IMR-90 (cell line): ENCODE results near the gene LRRC73. TPM values are rescaled to one million over a fixed set of nuclear protein-coding genes. Genes with fewer than 3 reads are reported as not detected.

ENCODE experiments used
- ATAC-seq: fragments of 200-7000 bp; cut with Tn5 transposase; 2 replicates; pipeline ENCODE4 v1.9.1; 2020; ENCODE audit warnings: low read depth, mild to moderate bottlenecking, moderate library complexity
- BruUV-seq: library from RNA; stranded (reverse); fragments of 400-500 nt; replicated peaks from 2 replicates; lab custom pipeline; 2021; lab: Mats Ljungman, UMichigan
- CTCF ChIA-PET: fragments of 300-600 bp; formaldehyde crosslinking; extraction: SDS; loops from one replicate; lab custom pipeline; 2021; ENCODE audit warnings: antibody characterized with exemption; lab: Yijun Ruan, JAX
- POLR2A ChIA-PET: fragments of 300-600 bp; sonication (Branson Sonifier 250); formaldehyde crosslinking; loops from one replicate; lab custom pipeline; 2022; ENCODE audit warnings: antibody characterized with exemption; ENCODE audit not compliant: unreplicated experiment; lab: Charles Lee
- DNase-seq: peaks from one replicate; pipeline ENCODE4 v3.0.0; 2013
- H2AFZ ChIP-seq: replicated peaks from 2 replicates; pipeline ENCODE3; 2013; ENCODE audit warnings: low read length, mild to moderate bottlenecking; ENCODE audit not compliant: poor library complexity
- H2AK5ac ChIP-seq: 2 replicates; pipeline ENCODE4 v1.6.1; 2013; ENCODE audit warnings: low read depth, low read length, inconsistent platforms
- H2AK9ac ChIP-seq: replicated peaks from 2 replicates; pipeline ENCODE3; 2013; ENCODE audit warnings: mild to moderate bottlenecking, low read depth, low read length, moderate library complexity; ENCODE audit not compliant: poor library complexity
- H2BK120ac ChIP-seq: 2 replicates; pipeline ENCODE4 v1.6.1; 2013; ENCODE audit warnings: low read depth, low read length, inconsistent platforms
- H2BK15ac ChIP-seq: 3 replicates; pipeline ENCODE4 v1.6.1; 2013; ENCODE audit warnings: low read depth, low read length, inconsistent platforms
- H2BK20ac ChIP-seq: 2 replicates; pipeline ENCODE4 v1.6.1; 2013; ENCODE audit warnings: low read depth, mild to moderate bottlenecking, inconsistent platforms, low read length, moderate library complexity
- H2BK5ac ChIP-seq: 2 replicates; pipeline ENCODE4 v1.6.1; 2013; ENCODE audit warnings: mild to moderate bottlenecking, low read depth, low read length, inconsistent platforms; ENCODE audit not compliant: poor library complexity, severe bottlenecking
- H3K14ac ChIP-seq: replicated peaks from 2 replicates; pipeline ENCODE4 v1.6.1; 2013; ENCODE audit warnings: low read depth, low read length, inconsistent platforms
- H3K18ac ChIP-seq: 2 replicates; pipeline ENCODE4 v1.6.1; 2013; ENCODE audit warnings: low read depth, low read length, control low read depth
- H3K23ac ChIP-seq: 2 replicates; pipeline ENCODE4 v1.6.1; 2013; ENCODE audit warnings: low read depth, low read length, inconsistent platforms
- H3K27ac ChIP-seq: 2 replicates; pipeline ENCODE4 v1.5.1; 2013; ENCODE audit warnings: mild to moderate bottlenecking, control low read depth, low read length; ENCODE audit not compliant: insufficient read depth
- H3K27me3 ChIP-seq: 2 replicates; pipeline ENCODE4 v1.6.1; 2013; ENCODE audit warnings: low read length; ENCODE audit not compliant: control insufficient read depth, insufficient read depth
- H3K36me3 ChIP-seq: 2 replicates; pipeline ENCODE4 v1.6.1; 2013; ENCODE audit warnings: low read length, mixed read lengths; ENCODE audit not compliant: control insufficient read depth, insufficient read depth
- H3K4ac ChIP-seq: 2 replicates; pipeline ENCODE4 v1.6.1; 2013; ENCODE audit warnings: low read depth, low read length, inconsistent platforms
- H3K4me1 ChIP-seq: 2 replicates; pipeline ENCODE4 v1.6.1; 2013; ENCODE audit warnings: low read length, mixed read lengths; ENCODE audit not compliant: control insufficient read depth, insufficient read depth
- H3K4me2 ChIP-seq: 2 replicates; pipeline ENCODE4 v1.6.1; 2013; ENCODE audit warnings: low read depth, mild to moderate bottlenecking, control low read depth, low read length, moderate library complexity
- H3K4me3 ChIP-seq: 2 replicates; pipeline ENCODE4 v1.5.1; 2013; ENCODE audit warnings: low read depth, mild to moderate bottlenecking, control low read depth, low read length, moderate library complexity; ENCODE audit not compliant: insufficient read depth
- H3K56ac ChIP-seq: 2 replicates; pipeline ENCODE4 v1.6.1; 2013; ENCODE audit warnings: low read length, inconsistent platforms; ENCODE audit not compliant: insufficient read depth; ENCODE audit errors: extremely low read depth
- H3K79me1 ChIP-seq, 2 experiments: 2 replicates each; pipeline ENCODE4 v1.6.1; 2013; ENCODE audit warnings: low read length in 2 of 2, inconsistent platforms in 1 of 2, low read depth in 1 of 2
- H3K9ac ChIP-seq: 2 replicates; pipeline ENCODE4 v1.6.1; 2013; ENCODE audit warnings: low read depth, low read length, control low read depth
- H3K9me1 ChIP-seq: 2 replicates; pipeline ENCODE4 v1.6.1; 2013; ENCODE audit warnings: low read length, inconsistent platforms; ENCODE audit not compliant: insufficient read depth
- H3K9me3 ChIP-seq: 2 replicates; pipeline ENCODE4 v1.6.1; 2013; ENCODE audit warnings: low read length; ENCODE audit not compliant: control insufficient read depth, insufficient read depth
- H4K20me1 ChIP-seq: 2 replicates; pipeline ENCODE4 v1.6.1; 2013; ENCODE audit warnings: low read length, inconsistent platforms; ENCODE audit not compliant: insufficient read depth
- H4K5ac ChIP-seq: 2 replicates; pipeline ENCODE4 v1.6.1; 2013; ENCODE audit warnings: mild to moderate bottlenecking, low read depth, low read length, control low read depth
- H4K8ac ChIP-seq, 2 experiments: 2 replicates each; pipeline ENCODE4 v1.6.1; 2013; ENCODE audit warnings: low read depth in 2 of 2, low read length in 2 of 2, control low read depth in 1 of 2, inconsistent platforms in 1 of 2
- H4K91ac ChIP-seq: 2 replicates; pipeline ENCODE4 v1.6.1; 2013; ENCODE audit warnings: low read depth, low read length, inconsistent platforms; ENCODE audit not compliant: insufficient read depth
- BHLHE40 ChIP-seq: fragments of 150-350 bp; IDR thresholded peaks from 2 replicates; pipeline ENCODE4 v1.6.1; 2016; ENCODE audit warnings: mild to moderate bottlenecking, low read depth, low read length
- CEBPB ChIP-seq: IDR thresholded peaks from 2 replicates; pipeline ENCODE4 v1.6.1; 2012; ENCODE audit warnings: low read depth, low read length, improper control_type of control experiment
- CHD1 ChIP-seq: IDR thresholded peaks from 2 replicates; pipeline ENCODE4 v1.6.1; 2012; ENCODE audit warnings: low read depth, low read length, improper control_type of control experiment
- FOS ChIP-seq: fragments of 150-350 bp; IDR thresholded peaks from 2 replicates; pipeline ENCODE4 v1.6.1; 2016; ENCODE audit warnings: low read depth, low read length
- MAFK ChIP-seq: IDR thresholded peaks from 2 replicates; pipeline ENCODE4 v1.6.1; 2012; ENCODE audit warnings: low read depth, low read length, improper control_type of control experiment
- MAZ ChIP-seq: IDR thresholded peaks from 2 replicates; pipeline ENCODE4 v1.6.1; 2012; ENCODE audit warnings: low read depth, mild to moderate bottlenecking, low read length, improper control_type of control experiment, moderate library complexity, borderline replicate concordance
- MXI1 ChIP-seq: IDR thresholded peaks from 2 replicates; pipeline ENCODE4 v1.6.1; 2012; ENCODE audit warnings: low read depth, mild to moderate bottlenecking, low read length, moderate library complexity, borderline replicate concordance
- POLR2A ChIP-seq: IDR thresholded peaks from 2 replicates; pipeline ENCODE4 v1.6.1; 2012; ENCODE audit warnings: mild to moderate bottlenecking, low read depth, low read length
- RAD21 ChIP-seq: IDR thresholded peaks from 2 replicates; pipeline ENCODE4 v1.6.1; 2012; ENCODE audit warnings: low read length, improper control_type of control experiment
- RCOR1 ChIP-seq: IDR thresholded peaks from 2 replicates; pipeline ENCODE4 v1.6.1; 2012; ENCODE audit warnings: mild to moderate bottlenecking, low read length, improper control_type of control experiment; ENCODE audit not compliant: insufficient replicate concordance
- RFX5 ChIP-seq: IDR thresholded peaks from 2 replicates; pipeline ENCODE4 v1.8.0; 2012; ENCODE audit warnings: low read depth, mild to moderate bottlenecking, low read length, moderate library complexity
- WGBS, 2 experiments: methylation state at CpG; one replicate each; pipeline versions ENCODE4 v1.1.5 to v1.1.7; 2013; ENCODE audit warnings: missing lambda C conversion rate in 2 of 2; ENCODE audit not compliant: insufficient read length in 1 of 2; ENCODE audit errors: extremely low coverage in 2 of 2; 5-methylcytosine and 5-hydroxymethylcytosine counted together
- dilution Hi-C: fragments of 300-500 bp; cut with HindIII; formaldehyde crosslinking; loops from one replicate; pipeline ENCODE4 v1.14.3; 2018; ENCODE audit warnings: low sequenced_read_pairs; ENCODE audit not compliant: unreplicated experiment
- in situ Hi-C: fragments of 300-500 bp; cut with MboI; formaldehyde crosslinking; loops from 3 replicates; pipeline ENCODE4 v1.14.3; 2019; ENCODE audit warnings: low sequenced_read_pairs, inconsistent platforms, mixed read lengths
- intact Hi-C: fragments of 100-400 bp; cut with micrococcal nuclease; formaldehyde crosslinking; loops from 2 replicates; pipeline ENCODE4 v1.10.0; 2022
- polyA plus RNA-seq, 3 experiments: library from polyadenylated mRNA; depleted of rRNA; stranded (reverse); fragments of >200 nt; gene quantifications; 2 replicates each; pipeline ENCODE4 v1.2.3, GENCODE V29; 2012; ENCODE audit warnings: low replicate concordance in 1 of 3
- total RNA-seq: library from RNA; depleted of rRNA; stranded (reverse); fragments of >200 nt; gene quantifications from 2 replicates; pipeline ENCODE4 v1.2.3, GENCODE V29; 2012
- TF ChIP-seq, protein P1 (sequence below): fragments of 150-350 bp; IDR thresholded peaks from 2 replicates; pipeline ENCODE4 v1.6.1; 2016; ENCODE audit warnings: low read depth, mild to moderate bottlenecking, low read length, moderate library complexity, borderline replicate concordance
- TF ChIP-seq, protein P2 (sequence below): conservative IDR thresholded peaks from 2 replicates; pipeline ENCODE4 v1.5.1; 2012; ENCODE audit warnings: mild to moderate bottlenecking, low read depth, low read length, improper control_type of control experiment

Gene LRRC73
- total and polyA plus RNA-seq, 2 of the 4 experiments (the other 2 are of a cell fraction): under 0.01 to 0.31 TPM

- Histone ChIP-seq H2BK120ac (no peak overlapping the region), H3K27ac (no peak overlapping the region), H2BK5ac (no peak overlapping the region), H4K8ac (no peak overlapping the region), H3K56ac (no peak overlapping the region), H3K9ac (no peak overlapping the region), H3K36me3 (no peaks in the 10 kb centered on the region), H2BK20ac (no peak overlapping the region), H2AFZ (no peak overlapping the region), H3K4me2 (no peak overlapping the region), H3K9me1 (no peaks in the 10 kb centered on the region), H3K14ac (no peak overlapping the region), H3K79me1 (no peaks in the 10 kb centered on the region), H3K9me3 (no peaks in the 10 kb centered on the region; the same call in 1 of the 2 replicates), H3K27me3 (peaks cover 29% of the 10 kb centered on the region), H3K4me1 (peaks cover 2% of the 10 kb centered on the region; the same call in 1 of the 2 replicates), H4K20me1 (no peaks in the 10 kb centered on the region), H3K18ac (no peak overlapping the region), H2AK5ac (no peak overlapping the region), H2BK15ac (no peak overlapping the region), H4K5ac (no peak overlapping the region), H3K4me3 (no peak overlapping the region), H2AK9ac (no peak overlapping the region), H3K23ac (no peak overlapping the region), H4K91ac (no peak overlapping the region), H3K4ac (no peak overlapping the region)
- ChIA-PET POLR2A (no interaction called here), CTCF (no interaction called here)
- no TSS peak for BruUV-seq
- ATAC-seq: no peak
- dilution Hi-C loops (no loop called here), in situ Hi-C loops (no loop called here), intact Hi-C loops (no loop called here)
- DNase-seq: no peak
- TF ChIP-seq MAFK (no peak), CHD1 (no peak), POLR2A (no peak), RCOR1 (no peak), FOS (no peak), MXI1 (no peak), CEBPB (no peak), RFX5 (no peak), BHLHE40 (no peak), MAZ (no peak), RAD21 (no peak)
- TF ChIP-seq, protein P1, sequence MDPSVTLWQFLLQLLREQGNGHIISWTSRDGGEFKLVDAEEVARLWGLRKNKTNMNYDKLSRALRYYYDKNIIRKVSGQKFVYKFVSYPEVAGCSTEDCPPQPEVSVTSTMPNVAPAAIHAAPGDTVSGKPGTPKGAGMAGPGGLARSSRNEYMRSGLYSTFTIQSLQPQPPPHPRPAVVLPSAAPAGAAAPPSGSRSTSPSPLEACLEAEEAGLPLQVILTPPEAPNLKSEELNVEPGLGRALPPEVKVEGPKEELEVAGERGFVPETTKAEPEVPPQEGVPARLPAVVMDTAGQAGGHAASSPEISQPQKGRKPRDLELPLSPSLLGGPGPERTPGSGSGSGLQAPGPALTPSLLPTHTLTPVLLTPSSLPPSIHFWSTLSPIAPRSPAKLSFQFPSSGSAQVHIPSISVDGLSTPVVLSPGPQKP: no peak
- TF ChIP-seq, protein P2, sequence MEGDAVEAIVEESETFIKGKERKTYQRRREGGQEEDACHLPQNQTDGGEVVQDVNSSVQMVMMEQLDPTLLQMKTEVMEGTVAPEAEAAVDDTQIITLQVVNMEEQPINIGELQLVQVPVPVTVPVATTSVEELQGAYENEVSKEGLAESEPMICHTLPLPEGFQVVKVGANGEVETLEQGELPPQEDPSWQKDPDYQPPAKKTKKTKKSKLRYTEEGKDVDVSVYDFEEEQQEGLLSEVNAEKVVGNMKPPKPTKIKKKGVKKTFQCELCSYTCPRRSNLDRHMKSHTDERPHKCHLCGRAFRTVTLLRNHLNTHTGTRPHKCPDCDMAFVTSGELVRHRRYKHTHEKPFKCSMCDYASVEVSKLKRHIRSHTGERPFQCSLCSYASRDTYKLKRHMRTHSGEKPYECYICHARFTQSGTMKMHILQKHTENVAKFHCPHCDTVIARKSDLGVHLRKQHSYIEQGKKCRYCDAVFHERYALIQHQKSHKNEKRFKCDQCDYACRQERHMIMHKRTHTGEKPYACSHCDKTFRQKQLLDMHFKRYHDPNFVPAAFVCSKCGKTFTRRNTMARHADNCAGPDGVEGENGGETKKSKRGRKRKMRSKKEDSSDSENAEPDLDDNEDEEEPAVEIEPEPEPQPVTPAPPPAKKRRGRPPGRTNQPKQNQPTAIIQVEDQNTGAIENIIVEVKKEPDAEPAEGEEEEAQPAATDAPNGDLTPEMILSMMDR: no peak
- no CpG with 5 or more reads among the region's 1 CpG for WGBS, 2 experiments
Observed at GRCh38 chr6:43459535-43459934, 50.6 kb downstream of the LRRC73 start.
